Measurements from ENCODE around the gene MMAB.
A peak's percentile ranks its signal among the peaks of the same experiment; 100 is the strongest.
"Not testable (repeated sequence)": the region's sequence is repeated elsewhere in the genome, so short reads cannot be mapped to it uniquely, and the experiment has no call there.

Gene MMAB

DNA sequence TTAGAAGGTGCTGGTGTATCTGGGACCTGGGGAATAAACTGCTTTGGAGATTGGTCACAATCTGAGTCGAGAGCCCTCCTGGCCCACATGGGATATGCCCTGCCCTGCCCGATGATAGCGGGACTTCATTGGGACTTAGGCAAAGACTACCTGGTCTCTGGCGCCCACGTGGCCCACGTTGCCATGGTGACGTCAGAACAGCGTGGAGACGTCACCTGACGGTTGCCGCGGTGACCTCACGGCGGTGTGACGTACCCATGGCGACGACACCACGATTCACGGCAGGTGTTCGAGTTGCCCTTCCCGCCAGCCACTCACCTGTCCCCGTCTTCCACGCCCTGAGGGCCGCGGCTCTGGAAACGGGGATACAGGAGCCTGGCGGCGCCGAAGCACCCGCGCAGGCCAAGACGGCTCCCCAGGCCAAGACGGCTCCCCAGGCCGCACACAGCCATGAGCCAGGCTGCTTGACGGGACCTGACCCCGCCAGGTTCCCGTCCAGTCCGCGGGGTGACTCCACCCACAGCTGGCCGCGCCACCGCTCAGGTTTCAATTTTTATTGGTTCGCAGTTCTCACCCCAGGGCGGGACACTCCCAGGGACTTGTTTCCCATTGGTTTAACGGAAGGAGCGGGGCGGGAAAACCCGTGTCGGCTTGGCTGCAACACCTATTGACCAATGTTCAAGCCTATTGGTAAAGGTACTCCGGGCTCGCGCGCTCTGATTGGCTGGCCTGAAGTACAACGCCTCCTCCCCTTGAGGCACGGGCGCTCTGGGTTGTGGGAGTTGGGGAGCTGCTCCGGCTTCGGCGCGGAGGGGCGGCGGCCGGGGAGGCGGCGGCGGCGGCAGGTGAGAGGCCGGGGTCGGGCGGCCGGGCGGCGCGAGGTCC is at the start of gene MMAB, which contains the start of gene MVK:
Gene MMAB, minus strand, starts transcription at position 476 of the 885 bp plus-strand sequence. Its CDS starts 24 bp downstream, at position 452.
Gene MVK, plus strand, starts transcription at position 766 of the 885 bp plus-strand sequence. CDS start 1,029 bp downstream, outside the sequence.
- peak; percentile 98 for DNase-seq

DNA sequence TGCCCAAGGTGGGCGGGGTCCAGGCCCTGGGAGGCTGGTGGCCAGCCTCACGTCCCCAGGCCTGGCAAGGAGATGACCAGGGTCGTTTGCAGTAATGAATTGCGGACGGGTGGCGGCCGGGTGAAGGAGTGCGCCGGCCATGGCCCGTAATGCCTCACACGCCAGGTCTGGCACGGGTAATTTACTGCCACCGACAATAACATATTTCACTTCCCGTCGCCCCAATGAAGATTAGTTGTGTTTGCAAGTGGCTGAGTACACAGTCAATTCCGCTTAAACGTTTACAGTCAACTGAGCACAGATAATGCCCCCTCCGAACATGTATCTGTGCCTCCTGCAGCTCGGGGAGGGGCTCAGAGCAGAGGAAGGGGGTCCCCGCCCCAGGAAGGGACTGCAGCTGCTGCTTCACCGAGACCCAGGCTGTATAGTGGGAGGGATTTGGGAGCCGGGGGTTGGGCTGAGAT is 48.6 kb upstream of the MMAB start:
- DNase-seq = no peak

DNA sequence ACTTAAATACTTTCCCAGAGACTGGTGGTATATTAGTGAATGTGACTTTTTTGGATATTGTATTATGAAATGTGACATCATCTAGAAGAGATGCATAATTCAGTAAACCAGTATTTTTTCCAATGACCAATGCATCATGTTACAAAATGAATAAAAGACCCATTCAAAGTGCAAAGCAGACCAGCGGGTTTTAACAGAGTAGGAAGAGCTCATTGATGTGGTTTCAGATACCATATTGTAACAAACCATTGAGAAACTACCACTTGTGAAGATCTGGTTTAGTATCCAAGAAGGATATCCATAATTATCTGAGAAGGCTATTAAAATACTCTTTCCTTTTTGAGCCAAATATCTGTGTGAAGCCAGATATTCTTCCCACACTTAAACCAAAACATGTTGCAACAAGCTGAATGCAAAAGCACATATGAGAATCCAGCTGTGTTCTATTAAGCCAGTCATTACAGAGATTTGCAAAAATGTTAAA is 47.9 kb upstream of the MMAB start:
- DNase-seq = no peak

GRCh38 chr12:109619002-109619604 is 45.8 kb upstream of the MMAB start:
- no peak for DNase-seq

DNA sequence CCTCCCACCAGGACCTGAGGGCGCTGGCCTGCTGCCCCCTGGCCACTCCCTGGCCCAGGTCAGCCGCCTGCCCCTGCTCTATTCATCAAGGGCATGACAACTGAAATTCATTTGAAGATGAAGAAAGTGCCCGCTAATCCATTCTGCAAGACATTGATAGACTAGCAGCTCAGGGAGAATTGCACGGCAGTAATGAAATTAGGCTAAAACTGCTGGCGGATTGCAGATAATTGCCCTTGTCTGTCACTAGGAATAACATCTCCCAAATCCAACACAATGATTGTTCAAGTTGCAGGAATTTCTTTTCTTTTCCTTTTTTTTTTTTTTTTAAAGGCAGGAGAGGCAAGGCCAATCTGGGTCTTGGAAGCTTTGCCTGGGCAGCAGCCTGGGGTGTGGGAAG is 44.8 kb upstream of the MMAB start:
- DNase-seq = no peak

DNA sequence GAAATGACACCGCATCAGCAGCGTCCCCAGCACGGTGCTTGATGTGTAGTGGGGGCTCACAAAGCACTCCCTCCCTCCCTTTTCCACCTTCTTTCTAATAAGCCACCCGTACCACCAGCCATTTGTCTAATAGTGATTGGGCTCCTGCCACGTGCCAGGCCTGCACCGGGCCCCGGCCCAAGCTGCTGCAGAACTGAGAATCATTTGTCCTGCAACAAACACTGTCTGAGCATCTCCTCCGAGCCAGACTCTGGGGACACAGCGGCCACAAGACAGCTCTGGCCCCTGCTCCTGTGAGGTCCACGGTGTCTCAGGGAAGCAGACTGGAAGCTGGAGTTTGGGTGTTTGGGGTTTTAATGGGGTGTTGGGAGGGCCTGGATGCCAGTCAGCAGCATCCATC is 44.2 kb upstream of the MMAB start:
- DNase-seq = no peak

DNA sequence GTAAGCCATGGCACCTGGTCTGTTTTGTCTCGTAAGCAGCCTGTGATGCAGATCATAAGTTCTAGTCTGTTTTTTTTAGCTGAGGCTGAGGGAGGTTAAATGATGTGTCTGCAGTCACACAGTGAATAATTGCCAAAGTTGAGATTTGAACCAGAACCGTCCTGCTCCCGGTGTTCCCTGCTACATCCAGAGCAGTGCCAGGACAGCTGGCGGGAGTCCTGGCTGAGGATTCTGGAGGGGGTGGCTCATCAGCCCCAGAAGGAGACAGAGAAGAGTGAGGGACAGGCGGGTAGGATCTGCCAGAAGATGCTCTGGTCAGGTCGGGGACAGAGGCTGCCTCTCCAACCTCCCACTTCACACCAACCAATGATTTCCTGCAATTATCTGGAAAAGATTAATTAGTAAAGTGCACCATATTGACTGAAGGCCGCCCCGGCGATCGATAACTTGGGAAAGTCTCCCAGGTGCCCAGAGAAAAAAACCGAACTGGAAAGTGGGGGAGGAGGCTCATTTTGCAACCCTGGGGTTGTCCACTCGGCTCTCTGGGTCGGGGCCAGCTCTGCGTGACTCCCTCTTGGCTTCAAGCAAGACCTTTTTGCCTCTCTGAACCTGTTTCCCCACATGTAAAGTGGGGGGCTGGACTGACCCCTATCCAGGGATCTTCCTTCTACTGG is 42.4 kb upstream of the MMAB start:
- no peak for DNase-seq

GRCh38 chr12:109613649-109614455 is 40.5 kb upstream of the MMAB start:
- no peak for DNase-seq

DNA sequence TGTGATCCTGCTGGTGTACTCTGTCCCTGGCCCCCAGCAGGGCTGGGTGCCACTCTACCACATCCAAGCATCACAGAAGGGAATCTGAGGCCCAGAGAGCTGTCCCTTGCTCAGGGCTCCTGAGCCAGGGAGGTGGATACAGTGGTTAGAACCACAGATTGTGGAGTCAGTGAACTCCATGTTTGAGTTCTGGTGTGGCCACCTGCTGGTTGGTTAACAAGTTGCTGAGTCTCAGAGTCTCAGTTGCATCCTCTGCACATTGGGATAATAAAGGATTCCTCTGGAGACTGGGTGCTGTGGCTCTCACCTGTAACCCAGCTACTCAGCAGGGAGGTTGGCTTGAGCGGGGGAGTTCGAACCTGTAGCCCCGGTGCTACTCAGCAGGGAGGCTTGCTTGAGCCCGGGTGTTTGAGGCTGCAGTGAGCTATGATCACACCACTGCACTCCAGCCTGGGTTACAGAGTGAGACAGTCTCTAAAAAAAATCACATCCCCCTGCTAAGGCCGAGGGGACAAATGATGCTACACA is 39.7 kb upstream of the MMAB start:
- DNase-seq = no peak

DNA sequence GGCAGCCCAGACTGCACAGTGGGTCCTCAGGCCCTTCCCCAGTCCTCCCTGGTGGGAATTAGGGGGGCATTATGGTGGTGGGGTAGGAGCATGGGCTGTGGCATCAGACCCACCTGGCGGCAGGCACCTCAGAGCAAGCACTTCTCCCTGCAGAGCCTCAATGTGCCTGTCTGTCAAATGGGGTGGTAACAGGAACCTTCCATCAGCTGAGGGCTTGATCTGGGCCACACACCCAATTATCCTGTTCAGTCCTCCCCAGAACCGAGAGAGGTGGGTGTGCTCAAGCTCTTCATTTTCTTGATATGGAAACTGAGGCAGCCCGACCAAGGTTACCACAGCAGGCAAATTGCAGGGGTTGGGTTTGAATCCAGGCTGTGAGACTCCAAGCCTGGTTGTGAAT is 38.7 kb upstream of the MMAB start:
- DNase-seq = no peak

- DNase-seq = no peak
Observed at GRCh38 chr12:109611223-109611622, 37.9 kb upstream of the MMAB start.

GRCh38 chr12:109610523-109610922 is 37.2 kb upstream of the MMAB start:
- no peak for DNase-seq

GRCh38 chr12:109609342-109609741 is 36.0 kb upstream of the MMAB start:
- no peak for DNase-seq

DNA sequence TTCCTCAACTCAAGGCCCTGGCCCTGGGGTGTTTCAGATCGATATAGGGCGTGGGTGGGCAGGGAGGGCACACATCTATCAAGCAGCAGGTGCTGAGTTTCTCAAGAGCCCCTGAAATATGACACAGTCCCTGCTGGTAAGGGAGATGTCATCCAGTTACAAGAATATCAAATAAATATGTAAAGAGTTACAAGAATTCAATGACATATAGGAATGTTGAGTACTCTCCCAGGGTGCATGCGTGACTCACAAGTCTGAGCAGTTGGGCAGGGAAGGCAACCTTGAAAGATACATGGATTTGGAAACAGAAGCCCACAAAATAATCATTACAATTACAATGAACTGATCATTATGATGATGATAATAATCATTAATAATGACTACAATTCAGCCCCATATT is 35.5 kb upstream of the MMAB start:
- DNase-seq = no peak

DNA sequence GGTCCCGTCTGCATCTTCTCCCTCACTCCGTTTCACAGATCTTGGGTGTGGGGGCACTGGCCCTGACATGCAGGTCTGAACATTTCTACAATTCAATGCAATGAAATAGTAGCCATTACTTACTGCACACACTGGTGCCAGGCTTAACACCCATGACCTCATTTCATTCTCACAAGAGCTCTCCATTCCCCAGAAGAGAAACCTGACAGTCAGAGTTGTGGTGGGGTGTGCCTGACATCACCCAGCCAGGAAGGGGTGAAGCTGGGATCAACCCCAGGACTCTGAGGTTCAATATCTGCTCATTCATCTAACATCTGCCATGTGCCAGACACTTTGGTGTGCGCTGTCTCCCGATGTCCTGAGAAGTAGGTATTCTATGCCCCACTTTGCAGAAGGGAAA is 35.0 kb upstream of the MMAB start:
- no peak for DNase-seq

- no peak for DNase-seq
Observed at GRCh38 chr12:109607618-109608017, 34.3 kb upstream of the MMAB start.

GRCh38 chr12:109606320-109607028 is 33.2 kb upstream of the MMAB start:
- peak; percentile 23 for DNase-seq

GRCh38 chr12:109605599-109606228 is 32.4 kb upstream of the MMAB start:
- DNase-seq = no peak

DNA sequence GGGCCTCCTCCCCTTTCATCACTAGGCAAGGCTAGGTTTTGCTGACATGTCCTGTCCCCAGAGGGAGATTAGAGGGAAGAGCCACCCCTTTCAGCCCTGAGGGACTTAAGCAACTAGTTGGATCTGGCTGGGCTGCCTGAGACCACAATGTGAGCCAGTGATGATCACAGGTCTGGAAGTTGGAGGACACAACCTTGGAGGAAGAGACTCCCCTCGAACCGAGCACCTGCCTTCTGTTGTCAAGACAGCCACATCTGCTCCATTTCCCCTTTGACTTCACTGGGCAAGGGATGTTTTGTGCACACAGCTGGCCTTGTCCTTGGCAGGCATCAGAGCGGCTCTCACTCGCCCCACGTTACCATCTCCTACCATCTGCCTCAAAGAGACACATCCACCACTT is 31.7 kb upstream of the MMAB start:
- DNase-seq = no peak

DNA sequence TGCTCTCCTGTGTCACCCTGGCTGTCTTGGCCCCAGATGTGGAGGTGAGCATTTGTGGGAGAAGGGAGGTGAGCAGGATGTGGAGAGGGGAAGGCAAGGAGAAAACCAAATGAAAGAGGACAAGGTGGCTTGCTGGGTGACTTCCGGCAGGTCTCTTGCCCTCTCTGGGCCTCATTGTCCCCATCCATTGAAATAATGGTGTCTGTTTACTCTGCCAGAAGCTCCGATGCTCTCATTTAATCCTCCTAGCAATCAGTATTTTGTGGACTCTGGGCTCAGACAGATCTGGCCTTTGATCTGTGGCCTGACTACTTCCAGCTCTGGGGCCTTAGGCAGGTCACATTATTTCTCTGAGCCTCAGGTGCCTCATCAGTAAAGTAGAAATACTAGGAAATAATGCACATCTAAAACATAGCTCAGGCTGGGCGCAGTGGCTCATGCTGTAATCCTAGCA is 30.9 kb upstream of the MMAB start:
- DNase-seq = no peak

DNA sequence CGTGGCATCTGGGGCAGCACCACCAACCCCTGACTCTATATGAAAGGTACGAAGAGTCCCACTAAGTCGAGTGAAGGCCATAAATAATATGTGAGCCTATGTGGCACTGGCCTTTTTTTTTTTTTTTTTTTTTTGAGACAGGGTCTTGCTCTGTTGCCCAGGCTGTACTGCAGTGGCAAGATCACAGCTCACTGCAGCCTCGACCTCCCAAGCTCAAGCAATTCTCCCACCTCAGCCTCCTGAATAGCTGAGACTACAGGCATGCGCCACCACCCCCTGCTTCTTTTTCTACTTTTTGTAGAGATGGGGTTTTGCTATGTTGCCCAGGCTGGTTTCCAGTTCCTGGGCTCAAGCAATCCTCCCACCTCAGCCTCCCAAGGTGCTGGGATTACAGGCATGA is 28.8 kb upstream of the MMAB start:
- not testable (repeated sequence) for DNase-seq

Data from NCI-H446 treated with DMSO at 0.1 percent for 48 hours (cell line).